Thyroid gland (tissue), 4 donors: ENCODE measurements around the gene OR10D3.
A peak's percentile ranks its signal among the peaks of the same experiment; 100 is the strongest.

Experiments
- POLR2A ChIP-seq, 2 donors: fragments of 450-650 bp; IDR thresholded peaks; one replicate each; pipeline ENCODE4 v1.6.1; 2017; ENCODE audit warnings: antibody characterized with exemption in 2 of 2, mild to moderate bottlenecking in 2 of 2, moderate library complexity in 1 of 2
- TF ChIP-seq, protein P1 (sequence below), 6 experiments: fragments of 200-600 bp in 3 of 6; fragments of 450-650 bp in 3 of 6; sonication (generic) in 3 of 6; IDR thresholded peaks; one replicate each; pipeline ENCODE4 v1.5.1; 2016 to 2019; ENCODE audit warnings: antibody characterized with exemption in 6 of 6, mild to moderate bottlenecking in 2 of 6, inconsistent platforms in 1 of 6, moderate library complexity in 1 of 6

DNA sequence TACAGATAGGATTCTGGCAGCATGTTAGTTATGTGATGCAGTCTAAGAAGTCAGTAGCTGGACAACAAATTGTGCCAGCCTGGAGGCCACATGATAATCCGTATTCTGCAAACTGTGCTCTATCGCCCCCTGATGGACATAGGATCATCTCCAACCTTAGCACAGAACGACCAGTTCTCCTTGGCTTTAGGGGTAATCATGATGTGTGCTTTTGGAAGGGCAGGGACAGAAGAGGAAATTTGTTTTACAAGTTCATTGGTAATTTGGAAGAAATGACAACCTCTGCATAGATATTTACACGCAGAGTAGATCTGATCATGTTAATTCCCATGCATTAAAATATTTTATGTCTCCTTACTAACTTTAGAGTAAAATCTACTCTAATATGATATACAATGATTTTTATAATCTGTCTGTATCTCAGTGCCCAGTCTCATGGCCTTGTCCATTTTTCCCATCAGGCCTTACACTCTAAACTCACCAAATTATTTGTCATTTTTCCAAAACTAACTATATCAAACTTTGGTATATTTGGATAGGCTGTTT, 12.1 kb downstream of the OR10D3 start:
- TF ChIP-seq POLR2A (IDR thresholded peaks at IDR 0.05): no peak
- TF ChIP-seq, protein P1, sequence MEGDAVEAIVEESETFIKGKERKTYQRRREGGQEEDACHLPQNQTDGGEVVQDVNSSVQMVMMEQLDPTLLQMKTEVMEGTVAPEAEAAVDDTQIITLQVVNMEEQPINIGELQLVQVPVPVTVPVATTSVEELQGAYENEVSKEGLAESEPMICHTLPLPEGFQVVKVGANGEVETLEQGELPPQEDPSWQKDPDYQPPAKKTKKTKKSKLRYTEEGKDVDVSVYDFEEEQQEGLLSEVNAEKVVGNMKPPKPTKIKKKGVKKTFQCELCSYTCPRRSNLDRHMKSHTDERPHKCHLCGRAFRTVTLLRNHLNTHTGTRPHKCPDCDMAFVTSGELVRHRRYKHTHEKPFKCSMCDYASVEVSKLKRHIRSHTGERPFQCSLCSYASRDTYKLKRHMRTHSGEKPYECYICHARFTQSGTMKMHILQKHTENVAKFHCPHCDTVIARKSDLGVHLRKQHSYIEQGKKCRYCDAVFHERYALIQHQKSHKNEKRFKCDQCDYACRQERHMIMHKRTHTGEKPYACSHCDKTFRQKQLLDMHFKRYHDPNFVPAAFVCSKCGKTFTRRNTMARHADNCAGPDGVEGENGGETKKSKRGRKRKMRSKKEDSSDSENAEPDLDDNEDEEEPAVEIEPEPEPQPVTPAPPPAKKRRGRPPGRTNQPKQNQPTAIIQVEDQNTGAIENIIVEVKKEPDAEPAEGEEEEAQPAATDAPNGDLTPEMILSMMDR (IDR thresholded peaks at IDR 0.05): peak; percentile 17 to 64 (median 56)
